ENCODE results near the gene CPT1B.

- no peak for TF ChIP-seq CTCF (IDR thresholded peaks at IDR 0.05; ENCODE audit: extremely low read depth in 1 of 2, insufficient read depth in 1 of 2, low read depth in 1 of 2, low read length in 2 of 2)
- TF ChIP-seq POLR2AphosphoS5 (IDR thresholded peaks at IDR 0.05; ENCODE audit: insufficient read depth, low read depth, low read length): no peak
- no peak for TF ChIP-seq MAX (IDR thresholded peaks at IDR 0.05; ENCODE audit: insufficient read depth, insufficient read length)
- TF ChIP-seq JUN (IDR thresholded peaks at IDR 0.05; ENCODE audit: borderline replicate concordance, insufficient read depth, insufficient read length, low read depth): no peak
- no peak for TF ChIP-seq EZH2 (IDR thresholded peaks at IDR 0.05; ENCODE audit: borderline replicate concordance, low read depth, low read length, severe bottlenecking)
Observed at GRCh38 chr22:50574383-50574755, 3.9 kb downstream of the CPT1B start.

Data from endothelial cell of umbilical vein (primary cell).